GM19324 (cell line): Measurements from ENCODE around the gene HOXD12.

Experiments
- ATAC-seq: cut with Tn5 transposase; IDR thresholded peaks from one replicate; pipeline ENCODE4 v1.9.1; 2021; ENCODE audit warnings: mild to moderate bottlenecking, moderate library complexity; ENCODE audit not compliant: unreplicated experiment, low FRiP score

Gene HOXD12

GRCh38 chr2:176099728-176100546 is at the start of gene HOXD12:
Gene HOXD12 (plus strand): TSS chr2:176099795. CDS start chr2:176099802, 7 bp downstream.
- ATAC-seq = no peak

GRCh38 chr2:176056406-176056805 is 43.2 kb upstream of the HOXD12 start:
- no peak for ATAC-seq

GRCh38 chr2:176063958-176064357 is 35.6 kb upstream of the HOXD12 start:
- no peak for ATAC-seq

- no peak for ATAC-seq
Measured at GRCh38 chr2:176066645-176067588, 32.7 kb upstream of the HOXD12 start.

- ATAC-seq = no peak
Measured at GRCh38 chr2:176067589-176068418, 31.8 kb upstream of the HOXD12 start.

- ATAC-seq = no peak
Measured at GRCh38 chr2:176068419-176068832, 31.2 kb upstream of the HOXD12 start.

- no peak for ATAC-seq
Measured at GRCh38 chr2:176071330-176072291, 28.0 kb upstream of the HOXD12 start.

- no peak for ATAC-seq
Measured at GRCh38 chr2:176072292-176072669, 27.3 kb upstream of the HOXD12 start.

GRCh38 chr2:176072951-176073904 is 26.4 kb upstream of the HOXD12 start:
- ATAC-seq = no peak

- ATAC-seq = no peak
Measured at GRCh38 chr2:176074919-176075425, 24.6 kb upstream of the HOXD12 start.

GRCh38 chr2:176075481-176075880 is 24.1 kb upstream of the HOXD12 start:
- ATAC-seq = no peak

GRCh38 chr2:176076063-176076462 is 23.5 kb upstream of the HOXD12 start:
- no peak for ATAC-seq

GRCh38 chr2:176076796-176077195 is 22.8 kb upstream of the HOXD12 start:
- ATAC-seq = no peak

- ATAC-seq = no peak
Measured at GRCh38 chr2:176078541-176079284, 20.9 kb upstream of the HOXD12 start.

GRCh38 chr2:176079285-176079830 is 20.2 kb upstream of the HOXD12 start:
- no peak for ATAC-seq

- no peak for ATAC-seq
Measured at GRCh38 chr2:176079831-176080539, 19.6 kb upstream of the HOXD12 start.
